GM03348 (cell line): ENCODE data around the gene TNRC6C.

Experiments used
- DNase-seq: peaks from one replicate; pipeline ENCODE4 v3.0.0; 2012; ENCODE audit warnings: low spot score

Gene TNRC6C

DNA sequence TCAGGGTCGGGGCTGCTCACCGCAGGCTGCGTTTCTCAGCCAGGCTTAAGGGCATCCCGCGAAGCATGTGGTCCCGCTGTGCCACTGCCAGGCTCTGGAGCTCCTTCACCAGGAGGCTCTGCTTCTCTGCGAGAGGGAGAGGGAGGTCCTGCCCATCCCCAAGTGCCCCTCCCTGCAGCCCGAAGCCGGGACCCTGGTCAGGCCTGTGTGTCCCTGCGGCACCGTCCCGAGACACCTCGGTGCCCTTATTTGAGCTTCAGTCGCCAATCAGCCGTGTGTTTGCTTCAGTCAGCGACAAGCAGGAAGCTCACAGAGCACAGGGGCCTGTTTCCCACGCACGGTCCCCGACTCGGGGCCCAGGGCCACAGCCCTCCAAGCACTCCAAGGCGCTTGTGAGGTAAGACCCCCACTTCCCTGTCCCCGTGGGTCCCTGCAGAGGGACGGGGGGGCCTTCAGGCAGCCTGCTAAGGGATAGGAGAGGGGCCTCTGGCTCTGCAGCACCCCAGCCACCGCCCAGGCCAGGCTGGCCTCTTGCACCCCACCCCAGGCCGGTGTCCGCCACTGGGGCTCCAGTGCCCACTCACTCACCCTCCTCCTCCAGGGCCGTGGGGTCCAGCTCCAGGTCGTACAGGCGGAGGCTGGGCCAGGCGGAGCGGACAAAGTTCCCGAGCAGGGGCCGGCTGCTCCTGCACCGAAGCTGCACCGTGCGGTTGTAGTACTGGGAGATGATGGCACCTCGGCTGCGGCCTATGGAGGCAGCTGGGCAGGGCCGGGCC is 166.8 kb downstream of the TNRC6C start:
- DNase-seq: no peak

DNA sequence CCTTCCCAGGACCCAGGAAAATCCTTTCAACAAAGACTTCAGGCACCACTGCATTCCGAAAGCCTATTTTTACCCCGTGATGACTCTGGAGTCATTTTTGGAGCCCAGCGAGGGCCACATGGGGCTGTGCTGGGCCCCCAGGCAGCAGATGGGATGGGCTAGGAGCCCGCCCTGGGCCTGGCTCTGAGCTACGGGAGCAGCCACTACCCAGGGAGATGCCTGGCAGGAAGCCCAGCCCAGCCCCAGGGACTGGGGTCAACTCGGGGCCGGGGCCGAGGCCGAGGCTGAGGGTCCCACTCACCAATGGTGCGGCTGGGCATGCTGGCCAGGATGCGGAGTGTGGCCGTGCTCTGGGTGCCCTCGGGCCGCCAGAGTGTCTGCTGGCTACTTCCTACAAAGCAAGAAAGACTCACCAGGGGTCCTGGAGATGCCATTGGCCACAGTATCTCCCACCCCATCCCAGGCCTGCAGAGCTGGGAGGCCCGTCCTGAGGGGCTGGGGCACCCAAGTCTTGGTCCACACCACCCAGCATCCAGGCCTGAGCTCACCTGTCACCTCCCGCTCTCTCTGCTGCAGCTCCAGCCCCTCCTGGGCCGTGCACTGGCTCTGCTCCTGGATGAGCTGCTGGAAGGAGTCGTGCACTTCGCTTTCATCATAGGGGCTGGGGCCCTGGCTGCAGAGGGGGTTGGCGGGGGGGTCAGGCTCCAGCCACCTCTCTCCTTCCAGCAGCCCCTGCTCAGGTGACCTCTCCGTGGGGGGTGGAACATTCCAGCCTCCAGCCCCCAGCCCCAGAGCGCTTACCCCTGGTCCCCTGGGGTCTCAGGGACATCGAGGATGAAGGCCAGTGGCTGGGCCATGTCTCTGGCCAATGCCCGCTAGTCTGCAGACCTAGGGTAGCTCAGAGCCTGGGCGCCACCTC is 167.7 kb downstream of the TNRC6C start:
- no peak for DNase-seq

DNA sequence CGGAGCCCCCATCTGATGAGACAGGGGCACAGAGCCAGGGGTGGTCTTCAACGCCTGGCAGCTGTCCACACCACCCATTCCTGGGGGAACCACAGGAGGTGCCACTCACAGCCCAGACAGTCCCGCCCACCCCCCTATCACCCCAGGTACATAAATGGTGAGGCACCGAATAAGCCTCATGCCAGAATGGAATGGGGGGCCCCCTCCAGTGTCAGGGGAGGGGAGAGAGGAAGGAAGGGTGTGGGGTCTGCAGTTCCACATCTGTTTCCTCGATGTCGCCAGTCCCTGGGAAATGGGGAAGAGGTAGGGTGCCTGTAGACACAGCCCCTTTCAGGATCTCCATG is 168.4 kb downstream of the TNRC6C start:
- DNase-seq: no peak

GRCh38 chr17:78127239-78127887 is 168.9 kb downstream of the TNRC6C start:
- no peak for DNase-seq

DNA sequence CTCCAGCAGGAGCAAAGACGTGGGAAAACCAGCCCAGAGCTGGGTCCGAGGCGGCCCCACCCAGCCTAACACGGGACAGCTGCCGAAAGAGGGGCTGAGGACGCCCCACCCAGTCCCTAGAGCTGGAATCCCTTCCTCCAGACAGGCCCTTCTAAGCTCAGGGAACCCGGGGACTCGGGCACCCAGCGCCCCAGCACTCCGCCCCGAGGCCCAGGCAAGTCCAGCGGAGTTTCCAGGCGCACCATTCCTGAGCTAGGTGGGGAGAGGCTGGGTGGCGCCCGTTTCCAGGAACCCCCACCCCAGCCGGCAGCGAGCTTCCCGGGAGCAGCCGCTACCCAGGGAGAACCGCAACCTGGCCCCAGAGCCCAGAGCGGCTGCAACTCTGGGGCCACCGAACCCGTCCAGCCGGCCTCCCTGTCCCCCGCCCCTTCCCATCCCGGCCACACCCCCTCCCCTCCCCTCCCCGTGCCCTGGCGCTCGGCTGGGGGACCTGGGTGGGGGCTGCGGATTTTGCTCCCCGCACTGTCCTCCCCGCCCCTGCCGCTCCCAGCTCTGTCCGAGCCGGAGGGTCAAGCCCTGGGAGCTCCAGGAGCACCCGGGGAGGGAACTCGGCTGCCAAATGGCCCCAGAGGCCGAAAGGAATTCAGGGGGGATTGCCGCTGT is 169.5 kb downstream of the TNRC6C start:
- peak; percentile 46 for DNase-seq

GRCh38 chr17:78128551-78129350 is 170.2 kb downstream of the TNRC6C start, which contains the start of gene TMC6:
TMC6 (minus strand) TSS chr17:78128755; CDS start chr17:78126832, 1,923 bp downstream.
- peak; percentile 72 for DNase-seq

DNA sequence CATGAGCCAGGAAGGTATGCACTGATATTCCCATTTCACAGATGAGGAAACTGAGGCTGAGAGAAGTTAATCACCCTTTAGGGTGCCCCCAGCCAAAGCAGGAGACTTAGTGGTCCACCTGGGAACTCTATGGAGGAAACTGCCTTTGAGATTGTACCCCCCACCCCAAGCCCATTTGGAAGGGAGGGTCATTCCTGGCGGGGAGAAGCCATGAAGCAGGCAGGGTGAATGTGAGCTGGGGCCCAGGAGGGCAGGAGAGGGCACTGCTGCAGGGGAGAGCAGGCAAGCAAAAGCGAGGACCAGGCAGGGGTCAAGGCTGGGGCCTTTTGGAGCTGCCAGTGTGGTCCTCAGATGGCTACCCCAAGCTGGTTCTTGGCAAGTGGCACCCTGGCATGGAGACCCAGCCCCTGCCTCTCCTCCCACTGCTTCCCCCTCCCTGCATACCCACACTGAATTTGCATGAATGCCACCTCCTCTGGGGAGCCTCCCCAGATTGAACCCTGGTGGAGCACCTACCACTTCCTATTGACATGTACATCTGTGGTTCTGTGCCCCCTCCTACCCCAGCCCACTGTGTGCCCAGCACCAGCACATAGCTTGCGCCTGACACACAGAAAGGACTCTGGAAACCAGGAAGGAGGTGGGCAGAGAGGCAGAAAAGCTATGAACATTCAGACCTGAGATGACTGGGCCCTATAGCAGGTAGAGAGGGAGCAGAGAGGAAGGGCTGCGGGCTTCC is 171.0 kb downstream of the TNRC6C start:
- no peak for DNase-seq

GRCh38 chr17:78130090-78130436 is 171.6 kb downstream of the TNRC6C start:
- DNase-seq: no peak

DNA sequence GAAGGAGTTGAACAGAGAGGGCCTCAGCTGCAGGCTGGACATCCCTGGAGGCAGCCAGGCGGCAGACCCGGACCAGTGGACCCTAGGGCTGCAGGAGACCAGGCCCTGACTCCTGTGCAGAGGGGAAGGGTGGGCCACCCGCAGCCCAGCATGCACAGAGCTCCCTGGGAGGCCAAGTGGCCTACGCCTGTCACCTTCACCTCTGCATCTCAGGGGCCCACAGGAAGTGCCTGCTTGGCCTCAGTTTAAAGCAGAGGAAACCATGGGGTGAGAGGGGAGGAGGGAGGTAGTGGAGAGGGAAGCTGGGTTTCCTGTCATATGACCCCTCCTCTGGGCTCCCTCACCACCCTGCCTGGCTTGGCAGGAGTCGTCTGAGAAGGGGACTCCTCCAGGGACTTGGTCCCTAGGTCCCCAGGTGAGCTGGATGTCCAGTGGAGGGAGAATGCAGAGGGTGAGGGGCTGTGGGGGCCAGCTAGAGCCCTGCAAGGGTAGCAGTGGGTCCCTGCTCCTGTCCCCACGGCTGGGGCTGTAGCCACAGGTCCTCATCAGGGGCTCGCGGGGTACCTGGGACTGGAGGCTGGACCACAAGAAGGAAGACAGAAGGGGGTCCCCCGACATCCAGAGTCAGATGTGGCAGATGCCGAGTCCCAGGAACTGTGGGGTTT is 172.1 kb downstream of the TNRC6C start, which contains the start of gene TMC8:
Gene TMC8, plus strand, starts transcription at position 335 of the 665 bp plus-strand sequence. CDS start 818 bp downstream, outside the sequence.
- DNase-seq: no peak

DNA sequence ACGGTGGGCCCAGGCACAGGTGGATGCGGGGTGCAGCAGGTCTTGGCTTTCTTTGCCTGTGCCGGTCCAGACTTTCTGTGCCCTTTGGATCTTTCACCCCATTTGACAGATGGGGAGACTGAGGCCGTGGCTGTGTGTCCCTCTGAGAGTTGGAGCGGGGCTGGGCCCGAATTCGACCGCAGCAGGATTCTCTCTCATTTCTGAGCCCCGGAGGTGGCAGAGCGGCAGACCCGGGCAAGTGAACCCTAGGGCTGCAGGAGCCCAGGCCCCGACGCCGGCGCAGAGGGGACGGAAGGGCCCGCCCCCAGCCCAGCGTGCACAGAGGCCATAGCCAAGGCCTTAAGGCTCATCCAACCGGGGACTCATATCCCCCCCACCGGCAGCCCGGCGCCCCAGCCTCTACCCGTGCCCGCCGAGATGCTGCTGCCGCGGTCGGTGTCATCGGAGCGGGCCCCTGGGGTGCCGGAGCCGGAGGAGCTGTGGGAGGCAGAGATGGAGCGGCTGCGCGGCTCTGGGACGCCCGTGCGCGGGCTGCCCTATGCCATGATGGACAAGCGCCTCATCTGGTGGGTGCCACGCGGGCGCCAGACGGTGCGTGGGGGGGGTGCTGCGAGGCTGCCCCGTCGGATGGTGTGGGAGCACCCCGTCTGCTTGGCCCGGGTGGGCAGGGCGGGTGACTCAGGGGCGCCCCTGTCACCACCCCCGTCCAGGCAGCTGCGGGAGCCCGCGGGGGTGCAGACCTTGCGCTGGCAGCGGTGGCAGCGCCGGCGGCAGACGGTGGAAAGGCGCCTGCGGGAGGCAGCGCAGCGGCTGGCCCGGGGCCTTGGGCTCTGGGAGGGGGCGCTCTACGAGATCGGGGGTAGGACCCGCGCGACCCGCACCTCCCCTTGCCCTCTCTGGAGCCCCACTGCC is 172.9 kb downstream of the TNRC6C start:
- peak; percentile 44 for DNase-seq

GRCh38 chr17:78132084-78132676 is 173.7 kb downstream of the TNRC6C start:
- DNase-seq: no peak

DNA sequence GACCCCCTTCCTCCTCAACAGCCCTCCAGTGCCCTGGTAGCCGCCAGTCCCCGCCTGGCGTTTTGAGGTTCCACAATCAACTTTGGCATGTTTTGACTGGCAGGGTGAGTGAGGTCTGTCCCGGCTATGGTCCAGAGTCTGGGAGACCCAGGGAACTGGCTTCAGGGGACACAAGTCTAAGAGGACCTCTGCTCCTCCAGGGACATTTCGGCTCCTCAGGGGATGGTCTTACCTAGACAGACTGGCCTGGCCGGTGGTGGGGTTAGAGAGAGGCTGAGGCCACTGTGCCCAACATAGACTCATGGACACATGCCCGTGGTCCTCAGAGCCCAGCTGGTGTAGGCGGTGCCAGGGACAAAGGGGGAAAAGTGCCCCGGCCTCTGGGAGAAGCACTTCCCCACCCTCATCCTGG is 174.3 kb downstream of the TNRC6C start:
- no peak for DNase-seq

GRCh38 chr17:78133179-78133951 is 174.9 kb downstream of the TNRC6C start:
- DNase-seq: no peak

GRCh38 chr17:78133971-78134898 is 175.7 kb downstream of the TNRC6C start:
- no peak for DNase-seq

- DNase-seq: no peak
Measured at GRCh38 chr17:78134899-78135385, 176.4 kb downstream of the TNRC6C start.

GRCh38 chr17:78135858-78136500 is 177.5 kb downstream of the TNRC6C start:
- no peak for DNase-seq
